ENCODE measurements around the gene FXR1. TPM values are rescaled to one million over a fixed set of nuclear protein-coding genes. Genes with fewer than 3 reads are reported as not detected.
A peak's percentile ranks its signal among the peaks of the same experiment; 100 is the strongest.
"Not testable (repeated sequence)": the region's sequence is repeated elsewhere in the genome, so short reads cannot be mapped to it uniquely, and the experiment has no call there.

FXR1 gene
- total RNA-seq, 4 donors from 2014 or later = 14.2 to 106 (median 58.9) TPM

DNA sequence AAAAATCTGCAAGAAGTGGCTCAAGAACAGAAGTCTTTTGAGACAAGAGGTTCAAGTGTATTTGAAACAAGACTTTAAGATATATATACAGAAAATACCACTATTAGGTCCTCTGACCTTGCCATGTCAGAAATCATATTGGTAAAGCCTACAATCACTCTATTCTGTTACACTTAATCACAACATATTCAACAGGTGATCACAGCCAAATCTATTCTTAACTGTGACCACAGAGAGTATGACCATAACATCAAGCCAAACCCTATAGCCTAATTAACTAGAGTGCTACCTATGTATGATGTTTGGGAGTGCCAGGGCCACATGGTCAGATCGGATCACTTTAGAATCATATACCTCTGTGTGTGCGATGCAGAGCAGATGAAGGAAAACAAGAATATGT is 74.9 kb downstream of the FXR1 start:
- intact Hi-C loops (cut with DNase I; ENCODE audit: low total_unique reads) (no loop called here), in situ Hi-C loops (cut with MboI; ENCODE audit: low pct_ligation_motif_present in 1 of 4, low pct_unique_long_range_greater_than_20kb in 1 of 4, low sequenced_read_pairs in 3 of 4) (no loop called here)
- DNase-seq = no peak
- no peak overlapping the region for H3K27ac ChIP-seq
- peaks cover 0 to 25% (median 5%) of the 10 kb centered on the region in 4 donors for H3K4me1 ChIP-seq
- peaks cover 0 to 16% (median 8%) of the 10 kb centered on the region in 4 donors for H3K36me3 ChIP-seq
- no peaks in the 10 kb centered on the region for H3K27me3 ChIP-seq
- no peak overlapping the region for H3K4me3 ChIP-seq
- H3K9me3 ChIP-seq = no peaks in the 10 kb centered on the region
- WGBS, 2 donors (ENCODE audit: low coverage in 1 of 2) = 90 to 100% methylated on average over 2 of the region's 2 CpGs
- TF ChIP-seq, protein P1, sequence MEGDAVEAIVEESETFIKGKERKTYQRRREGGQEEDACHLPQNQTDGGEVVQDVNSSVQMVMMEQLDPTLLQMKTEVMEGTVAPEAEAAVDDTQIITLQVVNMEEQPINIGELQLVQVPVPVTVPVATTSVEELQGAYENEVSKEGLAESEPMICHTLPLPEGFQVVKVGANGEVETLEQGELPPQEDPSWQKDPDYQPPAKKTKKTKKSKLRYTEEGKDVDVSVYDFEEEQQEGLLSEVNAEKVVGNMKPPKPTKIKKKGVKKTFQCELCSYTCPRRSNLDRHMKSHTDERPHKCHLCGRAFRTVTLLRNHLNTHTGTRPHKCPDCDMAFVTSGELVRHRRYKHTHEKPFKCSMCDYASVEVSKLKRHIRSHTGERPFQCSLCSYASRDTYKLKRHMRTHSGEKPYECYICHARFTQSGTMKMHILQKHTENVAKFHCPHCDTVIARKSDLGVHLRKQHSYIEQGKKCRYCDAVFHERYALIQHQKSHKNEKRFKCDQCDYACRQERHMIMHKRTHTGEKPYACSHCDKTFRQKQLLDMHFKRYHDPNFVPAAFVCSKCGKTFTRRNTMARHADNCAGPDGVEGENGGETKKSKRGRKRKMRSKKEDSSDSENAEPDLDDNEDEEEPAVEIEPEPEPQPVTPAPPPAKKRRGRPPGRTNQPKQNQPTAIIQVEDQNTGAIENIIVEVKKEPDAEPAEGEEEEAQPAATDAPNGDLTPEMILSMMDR (IDR thresholded peaks at IDR 0.05) = no peak
- TF ChIP-seq EP300 (IDR thresholded peaks at IDR 0.05; ENCODE audit: low read depth) = no peak

DNA sequence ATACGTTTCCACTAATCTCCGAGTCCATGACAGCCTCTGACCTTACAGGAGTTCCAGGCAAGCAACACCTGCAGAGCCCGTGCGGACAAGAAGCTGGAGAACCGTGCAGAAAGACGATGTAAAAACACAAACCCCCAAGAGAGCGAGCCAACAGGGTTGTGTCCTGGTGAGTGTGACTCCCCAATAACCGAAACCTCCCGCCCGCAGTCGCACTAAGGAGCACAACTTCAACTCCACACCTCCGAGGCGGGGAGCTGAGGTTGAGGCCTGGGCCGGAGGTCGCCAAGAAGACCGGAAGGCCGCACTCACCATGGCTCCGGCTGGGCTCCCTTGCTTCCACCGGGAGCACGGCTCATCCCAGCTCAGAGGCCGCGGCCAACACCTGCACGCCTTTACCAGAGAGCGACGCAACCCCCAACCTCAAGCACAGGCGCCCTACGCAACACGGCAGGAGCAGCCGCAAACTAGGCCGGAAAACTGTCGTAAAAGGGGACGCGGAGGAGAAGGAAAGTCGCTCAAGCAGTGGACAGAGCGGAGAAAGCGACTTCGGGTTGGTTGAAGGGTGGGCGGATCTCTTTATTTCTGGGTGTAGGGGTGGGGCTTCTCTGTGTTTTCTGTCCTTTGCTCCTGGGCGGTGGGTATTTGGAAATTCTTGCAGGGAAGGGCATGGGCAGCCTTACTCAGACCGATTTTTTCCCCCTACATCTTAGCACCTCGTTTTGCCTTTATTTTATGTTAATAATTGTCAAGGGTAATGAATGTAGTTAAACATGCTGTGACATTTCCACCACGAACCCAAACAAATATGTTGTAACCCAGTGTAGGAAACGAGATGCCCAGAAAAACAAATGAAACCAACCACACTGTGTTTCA is 77.1 kb downstream of the FXR1 start, which contains the start of gene DNAJC19:
Gene DNAJC19, minus strand, starts transcription at position 446 of the 873 bp plus-strand sequence. Its CDS starts 134 bp downstream, at position 312.
- intact Hi-C loops (cut with DNase I; ENCODE audit: low total_unique reads) (no loop called here), in situ Hi-C loops (cut with MboI; ENCODE audit: low pct_ligation_motif_present in 1 of 4, low pct_unique_long_range_greater_than_20kb in 1 of 4, low sequenced_read_pairs in 3 of 4) (no loop called here)
- H3K36me3 ChIP-seq = peaks cover 0 to 16% (median 8%) of the 10 kb centered on the region in 4 donors
- TF ChIP-seq, protein P1 (IDR thresholded peaks at IDR 0.05) = no peak
- TF ChIP-seq POLR2AphosphoS5 (IDR thresholded peaks at IDR 0.05) (peak; percentile 89 to 94 (median 94)), POLR2A (IDR thresholded peaks at IDR 0.05) (peak; percentile 85)
- H3K27ac ChIP-seq = peak within 1 kb of the TSS; percentile 84 to 92 (median 90)
- WGBS, 2 donors (ENCODE audit: low coverage in 1 of 2) = 0 to 1% methylated on average over 4 to 43 of the region's 43 CpGs
- peak within 1 kb of the TSS; percentile 62 to 83 (median 78) for H3K4me3 ChIP-seq
- no peaks in the 10 kb centered on the region for H3K9me3 ChIP-seq
- H3K4me1 ChIP-seq = peaks cover 0 to 25% (median 5%) of the 10 kb centered on the region in 4 donors
- DNase-seq = peak; percentile 95
- H3K27me3 ChIP-seq = no peaks in the 10 kb centered on the region

DNA sequence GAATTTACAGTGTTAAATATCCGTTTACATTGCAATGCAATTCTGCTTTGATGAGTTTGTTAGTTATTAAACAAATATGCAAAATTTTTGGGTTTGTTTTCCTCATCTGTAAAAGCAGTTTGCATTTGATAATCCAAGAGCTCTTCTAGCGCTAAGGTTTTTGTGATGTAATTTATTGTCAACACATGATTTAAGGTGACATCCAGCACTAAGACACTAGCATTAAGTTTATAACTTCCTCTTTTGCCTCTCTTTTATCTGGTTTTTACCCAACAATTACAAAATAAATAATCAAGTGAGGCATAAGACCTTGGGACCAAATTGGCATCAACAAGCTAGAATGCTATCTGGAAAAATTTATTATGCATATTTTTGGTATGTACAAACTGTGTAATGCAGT is 78.0 kb downstream of the FXR1 start:
- Histone ChIP-seq H3K27me3 (no peaks in the 10 kb centered on the region), H3K4me1 (peaks cover 0 to 25% (median 5%) of the 10 kb centered on the region in 4 donors), H3K27ac (peak overlapping the region; percentile 84 to 92 (median 90)), H3K36me3 (peaks cover 0 to 11% (median 4%) of the 10 kb centered on the region in 4 donors), H3K4me3 (peak overlapping the region in 3 of 4 donors; percentile 62 to 83 (median 80)), H3K9me3 (no peaks in the 10 kb centered on the region)
- no peak for TF ChIP-seq POLR2A (IDR thresholded peaks at IDR 0.05)
- no peak for TF ChIP-seq EP300 (IDR thresholded peaks at IDR 0.05; ENCODE audit: low read depth)
- TF ChIP-seq, protein P1 (IDR thresholded peaks at IDR 0.05) = no peak
- TF ChIP-seq POLR2AphosphoS5 (IDR thresholded peaks at IDR 0.05) = no peak
- DNase-seq = no peak
- intact Hi-C loops (cut with DNase I; ENCODE audit: low total_unique reads) = no loop called here
- WGBS, 2 donors (ENCODE audit: low coverage in 1 of 2) = 0 to 8% methylated on average over 2 of the region's 2 CpGs
- in situ Hi-C loops (cut with MboI; ENCODE audit: low pct_ligation_motif_present in 1 of 4, low pct_unique_long_range_greater_than_20kb in 1 of 4, low sequenced_read_pairs in 3 of 4) = no loop called here

DNA sequence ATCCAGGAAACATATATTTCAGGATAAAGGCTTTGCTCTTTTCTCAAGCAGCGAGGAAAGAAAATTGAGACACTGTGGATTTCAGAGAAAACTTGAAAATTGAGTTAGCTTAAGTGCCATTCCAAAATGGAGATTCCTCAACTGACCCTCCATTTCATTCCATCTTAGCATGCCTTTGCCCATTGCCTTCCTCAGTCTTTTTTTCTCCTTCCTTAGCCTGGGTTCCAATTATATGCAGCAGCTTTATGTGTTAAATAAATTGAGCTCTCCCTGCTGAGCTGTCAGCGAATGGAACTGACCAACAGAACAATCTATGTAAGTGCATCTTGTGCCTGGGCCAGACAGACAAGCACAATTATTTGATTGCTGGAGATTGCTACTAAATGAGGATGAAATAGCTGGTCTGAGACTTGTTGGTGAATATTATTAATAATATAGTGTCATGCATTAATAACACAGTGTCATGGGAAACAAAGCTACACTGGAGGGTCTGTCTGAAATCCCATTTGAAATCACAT is 84.0 kb downstream of the FXR1 start:
- in situ Hi-C loops (cut with MboI; ENCODE audit: low pct_ligation_motif_present in 1 of 4, low pct_unique_long_range_greater_than_20kb in 1 of 4, low sequenced_read_pairs in 3 of 4) (no loop called here), intact Hi-C loops (cut with DNase I; ENCODE audit: low total_unique reads) (no loop called here)
- no peaks in the 10 kb centered on the region for H3K36me3 ChIP-seq
- H3K27me3 ChIP-seq = no peaks in the 10 kb centered on the region
- H3K9me3 ChIP-seq = no peaks in the 10 kb centered on the region
- no peak overlapping the region for H3K27ac ChIP-seq
- H3K4me3 ChIP-seq = no peak overlapping the region
- WGBS, 2 donors (ENCODE audit: low coverage in 1 of 2) = 86 to 100% methylated on average over 2 of the region's 2 CpGs
- no peaks in the 10 kb centered on the region for H3K4me1 ChIP-seq
- DNase-seq = no peak
- no peak for TF ChIP-seq POLR2AphosphoS5 (IDR thresholded peaks at IDR 0.05)
- no peak for TF ChIP-seq EP300 (IDR thresholded peaks at IDR 0.05; ENCODE audit: low read depth)
- TF ChIP-seq, protein P1 (IDR thresholded peaks at IDR 0.05) = no peak
- TF ChIP-seq POLR2A (IDR thresholded peaks at IDR 0.05) = no peak

DNA sequence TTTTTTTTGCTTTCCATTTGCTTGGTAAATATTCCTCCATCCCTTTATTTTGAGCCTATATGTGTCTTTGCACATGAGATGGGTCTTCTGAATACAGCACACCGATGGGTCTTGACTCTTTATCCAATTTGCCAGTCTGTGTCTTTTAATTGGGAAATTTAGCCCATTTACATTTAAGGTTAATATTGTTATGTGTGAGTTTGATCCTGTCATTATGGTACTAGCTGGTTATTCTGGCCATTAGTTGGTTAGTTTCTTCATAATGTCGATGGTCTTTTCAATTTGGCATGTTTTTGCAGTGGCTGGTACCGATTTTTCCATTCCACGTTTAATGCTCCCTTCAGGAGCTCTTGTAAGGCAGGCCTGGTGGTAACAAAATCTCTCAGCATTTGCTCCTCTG is 89.9 kb downstream of the FXR1 start:
- 80% methylated on average over 4 of the region's 4 CpGs; no CpG with 5 or more reads in 1 of the 2 donors for WGBS, 2 donors (ENCODE audit: low coverage in 1 of 2)
- H3K4me1 ChIP-seq; DNase-seq; H3K4me3 ChIP-seq; H3K27ac ChIP-seq; H3K27me3 ChIP-seq; H3K9me3 ChIP-seq; H3K36me3 ChIP-seq; intact Hi-C loops (cut with DNase I; ENCODE audit: low total_unique reads); in situ Hi-C loops (cut with MboI; ENCODE audit: low pct_ligation_motif_present in 1 of 4, low pct_unique_long_range_greater_than_20kb in 1 of 4, low sequenced_read_pairs in 3 of 4): not testable (repeated sequence)

DNA sequence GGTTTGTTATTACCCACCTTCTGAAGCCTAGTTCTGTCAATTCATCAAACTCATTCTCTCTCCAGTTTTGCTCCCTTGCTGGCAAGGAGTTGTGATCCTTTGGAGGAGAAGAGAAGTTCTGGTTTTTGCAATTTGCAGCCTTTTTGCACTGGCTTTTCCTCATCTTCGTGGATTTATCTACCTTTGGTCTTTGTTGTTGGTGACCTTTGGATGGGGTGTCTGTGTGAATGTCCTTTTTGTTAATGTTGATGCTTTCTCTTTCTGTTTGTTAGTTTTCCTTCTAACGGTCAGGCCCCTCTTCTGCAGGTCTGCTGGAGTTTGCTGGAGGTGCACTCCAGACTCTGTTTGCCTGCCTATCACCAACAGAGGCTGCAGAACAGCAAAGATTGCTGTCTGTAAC is 91.0 kb downstream of the FXR1 start:
- H3K27me3 ChIP-seq; H3K9me3 ChIP-seq; in situ Hi-C loops (cut with MboI; ENCODE audit: low pct_ligation_motif_present in 1 of 4, low pct_unique_long_range_greater_than_20kb in 1 of 4, low sequenced_read_pairs in 3 of 4); H3K4me3 ChIP-seq; H3K36me3 ChIP-seq; H3K27ac ChIP-seq; H3K4me1 ChIP-seq; intact Hi-C loops (cut with DNase I; ENCODE audit: low total_unique reads); DNase-seq: not testable (repeated sequence)
- WGBS, 2 donors (ENCODE audit: low coverage in 1 of 2) = 41 to 56% methylated on average over 2 of the region's 2 CpGs
